Stimulated activated CD4-positive, alpha-beta T cell treated with anti-CD3 and anti-CD28 coated beads, Interleukin-15, amount 100 ng/mL, for 1 hour (primary cell): Measurements from ENCODE around the gene PDZD7.

Experiments
- DNase-seq, 2 donors: peaks; one replicate each; pipeline ENCODE4 v3.0.0-alpha.2; 2020; ENCODE audit warnings: low read depth in 1 of 2, low spot score in 1 of 2

The PDZD7 gene

GRCh38 chr10:101061624-101062231 is 30.8 kb upstream of the PDZD7 start, which contains the start of gene KAZALD1:
TSS of gene KAZALD1 (plus strand) at chr10:101061989. CDS start at chr10:101062593, 604 bp downstream.
- DNase-seq: no peak

DNA sequence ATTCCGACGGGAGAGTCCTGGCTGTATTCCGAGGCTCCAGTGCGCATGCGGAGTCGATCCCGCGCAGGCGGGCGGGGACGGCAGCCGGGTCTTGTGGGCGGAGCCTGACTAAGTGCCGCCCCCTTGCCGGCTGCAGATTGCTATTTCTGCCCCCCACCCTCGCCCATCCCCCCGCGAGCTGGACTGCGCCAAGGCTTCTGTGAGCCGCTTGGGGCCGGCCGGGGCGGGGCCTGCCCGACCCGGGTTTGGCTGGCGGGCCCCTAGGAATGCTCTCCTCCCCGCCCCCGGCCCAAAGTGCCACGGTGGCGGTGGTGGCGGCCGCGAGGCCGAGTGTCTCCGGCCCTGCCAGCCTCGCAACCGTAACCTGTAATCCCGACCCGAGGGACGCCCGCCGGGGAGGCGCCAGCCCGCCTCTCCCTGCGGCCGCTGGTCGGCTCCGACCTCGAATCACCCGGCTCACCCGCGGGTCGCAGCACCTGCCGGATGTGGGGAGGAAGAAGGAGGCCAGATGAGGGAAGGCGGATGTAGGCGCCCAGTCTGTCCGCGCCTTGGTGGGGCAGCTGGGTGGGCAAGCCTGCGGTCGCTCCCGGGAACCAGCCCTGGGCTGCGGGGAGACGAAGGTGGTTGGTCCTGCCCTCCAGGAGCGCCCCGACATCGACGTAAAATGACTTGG is 30.2 kb upstream of the PDZD7 start:
- DNase-seq: peak; percentile 5 to 84

- DNase-seq: peak; percentile 83 to 85
These were observed 29.4 kb upstream of the PDZD7 start for GRCh38 chr10:101060036-101060950.

- DNase-seq: no peak
These were observed 25.6 kb upstream of the PDZD7 start for GRCh38 chr10:101056365-101057151.

DNA sequence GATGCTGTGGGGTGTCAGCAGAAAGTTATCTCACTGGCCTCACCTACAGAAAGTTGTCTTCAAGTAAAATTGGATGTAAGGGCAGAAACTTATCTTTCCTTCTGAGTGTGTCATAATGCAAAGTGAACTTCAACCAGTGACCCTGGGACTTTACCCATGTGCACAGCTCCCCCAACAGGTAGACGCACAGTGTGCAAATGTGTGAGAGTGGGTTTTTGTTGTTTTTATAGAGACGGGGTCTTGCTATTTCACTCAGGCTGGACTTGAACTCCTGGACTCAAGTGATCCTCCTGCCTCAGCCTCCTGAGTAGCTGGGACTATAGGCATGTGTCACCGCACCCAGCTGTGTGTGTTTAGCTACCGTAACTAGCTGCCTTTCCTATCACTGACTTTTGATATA is 24.5 kb upstream of the PDZD7 start:
- DNase-seq: no peak

- no peak for DNase-seq
These were observed 23.9 kb upstream of the PDZD7 start for GRCh38 chr10:101054876-101055275.

- no peak for DNase-seq
These were observed 23.4 kb upstream of the PDZD7 start for GRCh38 chr10:101054351-101054750.

DNA sequence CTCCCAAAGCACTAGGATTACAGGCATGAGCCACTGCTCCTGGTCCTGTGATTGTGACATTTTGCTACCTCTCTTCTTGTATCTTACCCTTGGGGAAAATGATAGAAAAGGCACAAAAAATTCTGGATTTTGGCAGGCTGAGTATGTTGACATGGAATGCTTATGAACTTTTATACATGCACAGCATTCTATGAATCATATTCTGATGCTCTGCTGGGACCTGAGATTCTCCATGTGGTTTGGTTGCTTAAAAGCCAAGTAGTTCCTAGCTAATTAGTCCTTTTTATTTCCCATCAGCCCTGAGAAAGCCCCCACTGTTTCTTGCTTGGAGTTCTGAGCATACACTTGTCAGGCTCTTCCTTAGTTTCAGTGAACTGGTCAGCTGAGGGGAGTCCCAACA is 22.6 kb upstream of the PDZD7 start:
- DNase-seq: no peak

DNA sequence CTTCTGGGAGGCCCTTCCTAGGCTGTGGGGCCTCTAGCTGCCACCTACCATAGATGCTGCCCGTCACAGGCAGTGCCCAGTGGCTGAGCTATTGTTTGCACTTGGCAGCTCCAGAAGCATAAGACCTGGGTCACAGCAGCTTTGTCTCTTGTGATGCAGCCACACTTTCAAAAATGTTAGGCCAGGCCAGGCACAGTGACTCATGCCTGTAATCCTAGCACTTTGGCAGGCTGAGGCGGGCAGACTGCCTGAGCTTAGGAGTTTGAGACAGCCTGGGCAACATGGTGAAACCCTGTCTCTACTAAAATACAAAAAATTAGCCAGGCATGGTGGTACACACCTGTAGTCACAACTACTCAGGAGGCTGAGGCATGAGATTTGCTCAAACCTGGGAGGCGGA is 21.4 kb upstream of the PDZD7 start:
- no peak for DNase-seq

DNA sequence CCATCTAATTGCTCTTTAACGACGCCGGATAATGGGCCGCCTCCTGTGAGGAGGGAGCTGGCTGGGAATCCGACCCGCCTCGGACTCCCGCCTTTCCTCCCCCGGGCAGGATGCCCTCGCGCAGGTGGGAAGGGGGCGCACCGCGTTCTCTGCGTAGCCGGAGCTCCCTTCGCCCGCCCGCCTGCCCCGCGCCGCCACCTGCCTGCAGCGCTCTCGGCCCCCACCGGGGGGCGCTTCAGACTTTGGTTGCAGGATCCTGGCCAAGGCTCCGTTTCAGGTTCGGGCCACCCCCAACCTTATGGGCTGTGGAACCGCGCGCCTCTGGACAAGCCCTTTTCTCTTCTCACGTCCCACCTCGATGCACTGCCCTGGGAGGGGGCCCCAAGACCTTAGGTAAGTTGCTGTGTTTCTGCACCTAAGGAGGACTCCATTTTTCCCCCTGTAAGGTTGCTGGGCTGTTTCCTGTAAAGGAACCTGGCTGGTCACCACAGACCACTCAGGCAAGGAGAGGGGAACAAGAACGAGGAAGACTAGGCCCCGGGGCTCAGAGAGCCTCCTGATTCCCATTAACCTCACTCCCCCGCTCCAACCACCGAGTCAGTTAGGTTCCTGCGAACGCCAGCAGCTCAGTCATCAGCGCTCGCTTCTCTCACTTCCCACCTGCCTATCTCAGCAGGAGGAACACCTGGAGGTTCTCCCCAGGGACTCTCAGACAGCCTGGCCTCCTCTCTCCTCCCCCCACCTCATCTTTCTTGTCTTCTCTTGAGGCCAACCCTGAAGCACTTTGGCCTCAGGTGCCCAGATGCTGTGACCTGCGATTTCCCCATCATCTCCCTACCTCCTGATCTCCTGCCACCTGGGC is 19.5 kb upstream of the PDZD7 start:
- DNase-seq: peak; percentile 59 to 75

- DNase-seq: no peak
These were observed 17.3 kb upstream of the PDZD7 start for GRCh38 chr10:101047961-101048892.

GRCh38 chr10:101047268-101047667 is 16.3 kb upstream of the PDZD7 start:
- DNase-seq: no peak

- DNase-seq: no peak
These were observed 15.7 kb upstream of the PDZD7 start for GRCh38 chr10:101046332-101047238.

DNA sequence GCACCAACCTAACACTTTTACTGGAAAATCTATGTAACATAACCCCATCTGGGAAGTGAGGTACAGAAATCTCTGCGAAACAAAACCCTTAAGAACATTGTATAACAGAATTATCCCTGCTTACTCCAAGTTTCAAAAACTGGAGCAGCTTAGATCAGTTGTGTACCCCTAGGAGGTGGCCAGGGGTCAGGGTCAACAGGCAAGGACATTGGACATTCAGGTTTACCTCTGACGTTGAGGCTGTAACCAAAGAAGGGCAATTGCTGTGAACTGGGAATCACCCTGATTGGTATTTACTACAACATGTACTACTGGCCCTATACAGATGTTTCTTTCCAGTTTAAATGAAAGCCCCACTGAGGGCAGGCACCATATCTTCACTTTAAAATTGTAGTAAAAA is 13.2 kb upstream of the PDZD7 start:
- DNase-seq: no peak

- no peak for DNase-seq
These were observed 12.4 kb upstream of the PDZD7 start for GRCh38 chr10:101043363-101043707.

- peak; percentile 53 to 70 for DNase-seq
These were observed 11.9 kb upstream of the PDZD7 start for GRCh38 chr10:101042667-101043362.

- DNase-seq: no peak
These were observed 11.2 kb upstream of the PDZD7 start for GRCh38 chr10:101042118-101042517.
